ENCODE measurements around the gene CIITA. TPM values are rescaled to one million over a fixed set of nuclear protein-coding genes. Genes with fewer than 3 reads are reported as not detected.
A peak's percentile ranks its signal among the peaks of the same experiment; 100 is the strongest.

CIITA gene
- total and polyA plus RNA-seq, 9 of the 15 experiments (the other 6 are each of a cell fraction or from before 2014, with no cell fraction given), result 0.01 to 0.20 (median 0.11) TPM; not detected in 4

DNA sequence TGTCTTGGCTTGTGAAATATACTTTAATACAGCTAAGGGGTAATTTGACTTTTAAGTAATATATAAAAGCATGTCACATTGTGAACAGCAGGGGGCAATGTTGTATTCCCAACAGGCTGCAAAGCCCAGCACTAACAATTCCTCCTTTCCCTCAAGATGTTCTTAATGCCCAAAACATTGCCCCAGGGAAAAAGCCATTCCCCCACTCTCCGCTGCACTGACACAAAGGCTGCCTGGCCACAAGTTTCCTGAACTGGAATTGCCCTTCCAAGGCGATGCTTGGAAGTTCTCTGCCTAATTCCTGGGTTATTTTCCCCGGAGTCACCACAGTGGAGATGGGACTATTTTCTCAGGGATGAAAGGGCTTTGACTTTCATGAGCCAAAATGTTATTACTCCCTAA is 94.6 kb downstream of the CIITA start (continued):
- TF ChIP-seq, protein P1, sequence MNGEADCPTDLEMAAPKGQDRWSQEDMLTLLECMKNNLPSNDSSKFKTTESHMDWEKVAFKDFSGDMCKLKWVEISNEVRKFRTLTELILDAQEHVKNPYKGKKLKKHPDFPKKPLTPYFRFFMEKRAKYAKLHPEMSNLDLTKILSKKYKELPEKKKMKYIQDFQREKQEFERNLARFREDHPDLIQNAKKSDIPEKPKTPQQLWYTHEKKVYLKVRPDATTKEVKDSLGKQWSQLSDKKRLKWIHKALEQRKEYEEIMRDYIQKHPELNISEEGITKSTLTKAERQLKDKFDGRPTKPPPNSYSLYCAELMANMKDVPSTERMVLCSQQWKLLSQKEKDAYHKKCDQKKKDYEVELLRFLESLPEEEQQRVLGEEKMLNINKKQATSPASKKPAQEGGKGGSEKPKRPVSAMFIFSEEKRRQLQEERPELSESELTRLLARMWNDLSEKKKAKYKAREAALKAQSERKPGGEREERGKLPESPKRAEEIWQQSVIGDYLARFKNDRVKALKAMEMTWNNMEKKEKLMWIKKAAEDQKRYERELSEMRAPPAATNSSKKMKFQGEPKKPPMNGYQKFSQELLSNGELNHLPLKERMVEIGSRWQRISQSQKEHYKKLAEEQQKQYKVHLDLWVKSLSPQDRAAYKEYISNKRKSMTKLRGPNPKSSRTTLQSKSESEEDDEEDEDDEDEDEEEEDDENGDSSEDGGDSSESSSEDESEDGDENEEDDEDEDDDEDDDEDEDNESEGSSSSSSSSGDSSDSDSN (IDR thresholded peaks at IDR 0.05; ENCODE audit: borderline replicate concordance in 1 of 2, low read depth in 2 of 2, low read length in 2 of 2), result no peak
- no peak for TF ChIP-seq NCOA2 (IDR thresholded peaks at IDR 0.05; ENCODE audit: partially characterized antibody in 2 of 2)
- TF ChIP-seq ZNF23 (CRISPR knock-in tag; IDR thresholded peaks at IDR 0.05), result no peak
- TF ChIP-seq ATF7 (IDR thresholded peaks at IDR 0.05), result no peak
- TF ChIP-seq XRCC5 (IDR thresholded peaks at IDR 0.05; ENCODE audit: low read depth, low read length), result no peak
- TF ChIP-seq PCBP1 (IDR thresholded peaks at IDR 0.05; ENCODE audit: low read depth, low read length, poor library complexity, severe bottlenecking), result no peak
- no peak for TF ChIP-seq FOXK2 (conservative IDR thresholded peaks at IDR 0.05 in 1 of 2, IDR thresholded peaks at IDR 0.05 in 1 of 2; ENCODE audit: low read depth in 2 of 2)
- TF ChIP-seq GATAD2A (IDR thresholded peaks at IDR 0.05), result no peak
- no peak for TF ChIP-seq XRCC4 (IDR thresholded peaks at IDR 0.05; ENCODE audit: extremely low read depth, insufficient read depth, insufficient read length)
- TF ChIP-seq ZNF57 (CRISPR knock-in tag; IDR thresholded peaks at IDR 0.05), result no peak
- TF ChIP-seq E2F1 (CRISPR knock-in tag; IDR thresholded peaks at IDR 0.05), result no peak
- no peak for TF ChIP-seq GTF2B (IDR thresholded peaks at IDR 0.05; ENCODE audit: extremely low read depth, insufficient read length)
- no peak for TF ChIP-seq ZNF274 (IDR thresholded peaks at IDR 0.05; ENCODE audit: borderline replicate concordance, low read depth, low read length)
- TF ChIP-seq ZNF146 (CRISPR knock-in tag; IDR thresholded peaks at IDR 0.05; ENCODE audit: unreplicated experiment), result no peak
- TF ChIP-seq NFIX (CRISPR knock-in tag; IDR thresholded peaks at IDR 0.05; ENCODE audit: low read depth), result no peak
- no peak for TF ChIP-seq ELF2 (CRISPR knock-in tag; IDR thresholded peaks at IDR 0.05)
- no peak for TF ChIP-seq HDAC8 (tag; IDR thresholded peaks at IDR 0.05)
- no peak for TF ChIP-seq ELF1 (tag; IDR thresholded peaks at IDR 0.05)
- no peak for TF ChIP-seq MAFK (IDR thresholded peaks at IDR 0.05; ENCODE audit: low read length)
- no peak for TF ChIP-seq SRSF1 (IDR thresholded peaks at IDR 0.05; ENCODE audit: low read depth, low read length)
- no peak for TF ChIP-seq BHLHE40 (IDR thresholded peaks at IDR 0.05; ENCODE audit: low read length)
- TF ChIP-seq FUS (optimal IDR thresholded peaks at IDR 0.05; ENCODE audit: low read depth, low read length), result no peak
- TF ChIP-seq MYC (IDR thresholded peaks at IDR 0.05; ENCODE audit: low read depth, low read length), result 0 out of 2 replicates have a peak, but pooled peaks have one; percentile 21
- no peak for TF ChIP-seq MYC (CRISPR knock-in tag; IDR thresholded peaks at IDR 0.05; ENCODE audit: borderline replicate concordance, low read depth)
- TF ChIP-seq U2AF2 (optimal IDR thresholded peaks at IDR 0.05; ENCODE audit: low read depth, low read length), result no peak
- TF ChIP-seq PHF20 (IDR thresholded peaks at IDR 0.05; ENCODE audit: partially characterized antibody), result no peak
- TF ChIP-seq NBN (IDR thresholded peaks at IDR 0.05; ENCODE audit: low read depth), result no peak; the same call in 1 of the 2 replicates
